ENCODE measurements around the gene RCSD1.

RCSD1 gene

DNA sequence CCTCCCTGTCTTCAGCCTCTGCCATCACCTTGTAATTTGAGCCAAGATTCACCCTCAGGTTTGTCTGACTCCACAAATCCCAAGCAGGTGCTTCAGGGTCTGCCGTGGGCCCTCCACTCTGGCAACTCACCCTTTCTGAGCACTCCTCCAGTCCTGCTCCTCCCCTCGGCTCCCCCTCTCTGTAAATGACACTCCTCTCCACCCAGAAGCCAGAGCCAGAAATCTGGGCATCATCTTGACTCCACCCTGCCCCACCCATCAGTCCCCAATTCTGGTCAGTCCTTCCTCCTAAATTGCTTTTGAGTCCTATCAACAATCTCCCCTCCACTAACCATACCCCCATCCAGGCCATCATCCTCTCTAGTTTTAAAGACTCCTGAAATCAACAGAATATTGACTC lies 40.5 kb downstream of the RCSD1 start:
- TF ChIP-seq, protein P1, sequence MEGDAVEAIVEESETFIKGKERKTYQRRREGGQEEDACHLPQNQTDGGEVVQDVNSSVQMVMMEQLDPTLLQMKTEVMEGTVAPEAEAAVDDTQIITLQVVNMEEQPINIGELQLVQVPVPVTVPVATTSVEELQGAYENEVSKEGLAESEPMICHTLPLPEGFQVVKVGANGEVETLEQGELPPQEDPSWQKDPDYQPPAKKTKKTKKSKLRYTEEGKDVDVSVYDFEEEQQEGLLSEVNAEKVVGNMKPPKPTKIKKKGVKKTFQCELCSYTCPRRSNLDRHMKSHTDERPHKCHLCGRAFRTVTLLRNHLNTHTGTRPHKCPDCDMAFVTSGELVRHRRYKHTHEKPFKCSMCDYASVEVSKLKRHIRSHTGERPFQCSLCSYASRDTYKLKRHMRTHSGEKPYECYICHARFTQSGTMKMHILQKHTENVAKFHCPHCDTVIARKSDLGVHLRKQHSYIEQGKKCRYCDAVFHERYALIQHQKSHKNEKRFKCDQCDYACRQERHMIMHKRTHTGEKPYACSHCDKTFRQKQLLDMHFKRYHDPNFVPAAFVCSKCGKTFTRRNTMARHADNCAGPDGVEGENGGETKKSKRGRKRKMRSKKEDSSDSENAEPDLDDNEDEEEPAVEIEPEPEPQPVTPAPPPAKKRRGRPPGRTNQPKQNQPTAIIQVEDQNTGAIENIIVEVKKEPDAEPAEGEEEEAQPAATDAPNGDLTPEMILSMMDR (conservative IDR thresholded peaks at IDR 0.05; ENCODE audit: control insufficient read depth, insufficient read depth, low read depth, low read length), result no peak
- H3K4me3 ChIP-seq (ENCODE audit: control insufficient read depth, low read depth, low read length), result no peak overlapping the region
- DNase-seq (ENCODE audit: low read depth), result no peak

DNA sequence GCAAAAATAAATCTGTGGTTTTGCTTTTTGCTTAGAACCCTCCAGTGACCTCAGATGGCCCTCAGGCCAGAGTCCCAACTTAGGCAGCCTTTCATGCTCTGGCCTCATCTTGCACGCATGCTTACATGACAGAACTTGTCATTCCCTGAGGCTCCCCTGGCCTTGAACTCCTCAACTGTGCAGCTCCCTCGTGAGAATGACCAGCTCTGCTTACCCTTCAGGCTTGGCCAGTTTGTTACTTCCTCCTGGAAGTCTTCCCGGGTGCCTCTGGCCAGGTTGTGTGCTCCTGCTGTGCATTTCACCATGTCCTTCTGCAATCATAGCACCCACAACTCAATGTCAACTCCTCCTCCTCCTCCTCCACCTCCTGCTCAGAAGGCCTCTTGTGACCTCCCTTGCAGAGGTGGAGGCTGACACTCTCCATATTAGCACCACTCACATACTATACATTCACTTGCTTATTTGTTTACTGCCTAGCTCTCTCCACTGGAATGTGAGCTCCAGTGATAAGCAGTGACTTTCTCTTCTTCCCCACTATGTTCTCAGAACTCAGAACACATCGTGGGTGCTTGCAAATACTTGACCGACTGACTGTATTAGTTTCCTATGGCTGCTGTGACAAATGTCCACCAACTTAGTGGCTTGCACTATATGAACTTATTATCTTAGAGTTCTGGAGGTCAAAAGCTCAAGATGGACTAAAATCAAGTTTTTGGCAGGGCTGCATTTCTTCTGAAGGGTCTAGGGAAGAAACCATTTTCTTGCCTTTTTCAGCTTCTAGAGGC lies 41.9 kb downstream of the RCSD1 start:
- TF ChIP-seq, protein P1 (conservative IDR thresholded peaks at IDR 0.05; ENCODE audit: control insufficient read depth, insufficient read depth, low read depth, low read length), result no peak
- DNase-seq (ENCODE audit: low read depth), result no peak
- no peak overlapping the region for H3K4me3 ChIP-seq (ENCODE audit: control insufficient read depth, low read depth, low read length)

DNA sequence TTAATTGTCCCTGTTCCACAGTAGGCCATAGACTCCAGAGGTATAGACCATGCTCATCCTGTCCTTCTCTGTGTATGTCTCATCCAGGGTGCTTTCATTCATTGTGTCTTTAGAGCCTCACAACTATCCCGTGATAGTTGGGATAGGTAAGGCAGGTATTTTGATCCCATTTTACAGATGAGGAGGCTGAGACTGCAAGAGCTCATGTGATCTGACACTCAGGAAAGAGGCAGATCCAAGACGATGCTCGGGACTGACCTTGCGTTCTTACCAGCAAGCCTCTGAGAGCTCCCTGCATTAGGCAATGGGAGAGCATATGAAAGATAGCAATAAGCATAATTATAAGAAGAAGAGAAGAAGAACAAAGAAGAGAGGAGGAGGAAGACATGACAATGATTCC lies 42.8 kb downstream of the RCSD1 start:
- DNase-seq (ENCODE audit: low read depth), result no peak
- TF ChIP-seq, protein P1 (conservative IDR thresholded peaks at IDR 0.05; ENCODE audit: control insufficient read depth, insufficient read depth, low read depth, low read length), result no peak
- no peak overlapping the region for H3K4me3 ChIP-seq (ENCODE audit: control insufficient read depth, low read depth, low read length)

DNA sequence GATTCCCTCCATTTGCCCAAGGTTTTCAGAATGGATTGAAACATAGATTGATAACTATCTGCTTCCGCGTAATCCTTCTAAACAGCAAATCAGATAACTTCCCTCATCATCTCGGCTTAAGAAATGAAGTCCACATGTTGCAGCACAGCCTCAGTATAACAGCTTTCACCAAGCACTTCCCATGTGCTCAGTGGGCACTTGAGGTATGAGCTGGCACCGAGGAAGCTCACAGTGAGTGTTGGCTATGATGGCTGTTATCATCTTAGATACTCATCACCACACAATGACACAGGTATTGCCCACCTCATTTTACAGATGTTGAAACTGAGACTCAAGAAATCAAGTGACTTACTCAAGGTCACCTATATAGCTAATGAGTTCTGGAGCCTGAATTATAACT lies 43.2 kb downstream of the RCSD1 start:
- TF ChIP-seq, protein P1 (conservative IDR thresholded peaks at IDR 0.05; ENCODE audit: control insufficient read depth, insufficient read depth, low read depth, low read length), result no peak
- no peak for DNase-seq (ENCODE audit: low read depth)
- H3K4me3 ChIP-seq (ENCODE audit: control insufficient read depth, low read depth, low read length), result no peak overlapping the region

- TF ChIP-seq, protein P1 (conservative IDR thresholded peaks at IDR 0.05; ENCODE audit: control insufficient read depth, insufficient read depth, low read depth, low read length), result no peak
- DNase-seq (ENCODE audit: low read depth), result no peak
- H3K4me3 ChIP-seq (ENCODE audit: control insufficient read depth, low read depth, low read length), result no peak overlapping the region
Measured at GRCh38 chr1:167674156-167674555, 44.1 kb downstream of the RCSD1 start.

GRCh38 chr1:167675440-167675839 lies 45.4 kb downstream of the RCSD1 start:
- DNase-seq (ENCODE audit: low read depth), result no peak
- no peak overlapping the region for H3K4me3 ChIP-seq (ENCODE audit: control insufficient read depth, low read depth, low read length)
- TF ChIP-seq, protein P1 (conservative IDR thresholded peaks at IDR 0.05; ENCODE audit: control insufficient read depth, insufficient read depth, low read depth, low read length), result no peak
